ENCODE results near the gene THSD4.

The THSD4 gene

GRCh38 chr15:71331173-71331572 is 215.9 kb downstream of the THSD4 start:
- in situ Hi-C loops (cut with HindIII; ENCODE audit: low sequenced_read_pairs): no loop called here
- no peak for DNase-seq (ENCODE audit: low read depth, low spot score)
- H3K4me3 ChIP-seq (ENCODE audit: low read depth, low read length): no peak overlapping the region
- no peak for TF ChIP-seq CTCF (IDR thresholded peaks at IDR 0.05; ENCODE audit: low read depth, low read length)

GRCh38 chr15:71332431-71333004 is 217.2 kb downstream of the THSD4 start:
- in situ Hi-C loops (cut with HindIII; ENCODE audit: low sequenced_read_pairs): no loop called here
- H3K4me3 ChIP-seq (ENCODE audit: low read depth, low read length): no peak overlapping the region
- no peak for TF ChIP-seq CTCF (IDR thresholded peaks at IDR 0.05; ENCODE audit: low read depth, low read length)
- DNase-seq (ENCODE audit: low read depth, low spot score): peak; percentile 33

- DNase-seq (ENCODE audit: low read depth, low spot score): no peak
- no peak for TF ChIP-seq CTCF (IDR thresholded peaks at IDR 0.05; ENCODE audit: low read depth, low read length)
- H3K4me3 ChIP-seq (ENCODE audit: low read depth, low read length): no peak overlapping the region
- in situ Hi-C loops (cut with HindIII; ENCODE audit: low sequenced_read_pairs): no loop called here
Observed at GRCh38 chr15:71333136-71333700, 217.9 kb downstream of the THSD4 start.

- peak; percentile 76 for DNase-seq (ENCODE audit: low read depth, low spot score)
- no peak overlapping the region for H3K4me3 ChIP-seq (ENCODE audit: low read depth, low read length)
- TF ChIP-seq CTCF (IDR thresholded peaks at IDR 0.05; ENCODE audit: low read depth, low read length): no peak
- in situ Hi-C loops (cut with HindIII; ENCODE audit: low sequenced_read_pairs): no loop called here
Observed at GRCh38 chr15:71333839-71334238, 218.6 kb downstream of the THSD4 start.

GRCh38 chr15:71334434-71334833 is 219.2 kb downstream of the THSD4 start:
- H3K4me3 ChIP-seq (ENCODE audit: low read depth, low read length): no peak overlapping the region
- no peak for TF ChIP-seq CTCF (IDR thresholded peaks at IDR 0.05; ENCODE audit: low read depth, low read length)
- DNase-seq (ENCODE audit: low read depth, low spot score): no peak
- in situ Hi-C loops (cut with HindIII; ENCODE audit: low sequenced_read_pairs): no loop called here

- H3K4me3 ChIP-seq (ENCODE audit: low read depth, low read length): no peak overlapping the region
- in situ Hi-C loops (cut with HindIII; ENCODE audit: low sequenced_read_pairs): no loop called here
- TF ChIP-seq CTCF (IDR thresholded peaks at IDR 0.05; ENCODE audit: low read depth, low read length): no peak
- DNase-seq (ENCODE audit: low read depth, low spot score): no peak
Observed at GRCh38 chr15:71334873-71335272, 219.6 kb downstream of the THSD4 start.
